Testis (tissue), 3 donors: Measurements from ENCODE around the gene DENND1A. TPM values are rescaled to one million over a fixed set of nuclear protein-coding genes. Genes with fewer than 3 reads are reported as not detected.

Experiments
- DNase-seq: peaks from one replicate; pipeline ENCODE4 v3.0.0-alpha.2; 2019
- H3K27ac ChIP-seq, 2 donors: fragments of 200-600 bp; sonication (generic); one replicate each; pipeline ENCODE4 v1.5.1; 2019
- H3K27me3 ChIP-seq: fragments of 200-600 bp; sonication (generic); one replicate; pipeline ENCODE4 v1.5.1; 2019
- H3K36me3 ChIP-seq: fragments of 200-600 bp; sonication (generic); one replicate; pipeline ENCODE4 v1.5.1; 2017; ENCODE audit warnings: low read depth; ENCODE audit errors: missing control alignments
- H3K4me1 ChIP-seq: fragments of 200-600 bp; sonication (generic); one replicate; pipeline ENCODE4 v1.5.1; 2019
- H3K4me3 ChIP-seq, 2 donors: fragments of 200-600 bp; sonication (generic); one replicate each; pipeline ENCODE4 v1.5.1; 2017 to 2019
- H3K9me3 ChIP-seq: fragments of 200-600 bp; sonication (generic); one replicate; pipeline ENCODE4 v1.5.1; 2017
- CTCF ChIP-seq, 3 experiments: fragments of 450-650 bp in 2 of 3; fragments of 200-600 bp in 1 of 3; sonication (generic) in 1 of 3; IDR thresholded peaks; one replicate each; pipeline ENCODE4 v1.5.1; 2016 to 2019; ENCODE audit warnings: antibody characterized with exemption in 3 of 3, mild to moderate bottlenecking in 2 of 3, moderate library complexity in 1 of 3
- POLR2A ChIP-seq: fragments of 450-650 bp; IDR thresholded peaks from one replicate; pipeline ENCODE4 v1.6.1; 2017; ENCODE audit warnings: antibody characterized with exemption, mild to moderate bottlenecking, moderate library complexity
- WGBS, 2 donors: methylation state at CpG; one replicate each; pipeline ENCODE4 v1.1.5; 2018; 5-methylcytosine and 5-hydroxymethylcytosine counted together
- intact Hi-C: fragments of 100-400 bp; cut with DNase I; formaldehyde crosslinking; loops from one replicate; pipeline ENCODE4 v1.15.1; 2023; ENCODE audit warnings: low total_unique reads
- polyA plus RNA-seq: library from polyadenylated mRNA; stranded (reverse); fragments of 350-450 nt; fragmentation: Illumina TruSeq; extraction: RNeasy Lipid Tissue Mini Kit (QIAGEN cat#74804); gene quantifications from one replicate; pipeline ENCODE4 v1.2.3, GENCODE V29; 2014; ENCODE audit warnings: low read depth, low replicate concordance; ENCODE audit not compliant: insufficient read depth
- total RNA-seq, 2 donors: library from RNA; depleted of rRNA; stranded (reverse); fragments of >200 nt; gene quantifications; one replicate each; pipeline ENCODE4 v1.2.3, GENCODE V29; 2016

Gene DENND1A
- total and polyA plus RNA-seq, 3 donors from 2014 or later: 20.3 to 47.4 (median 44.9) TPM

- WGBS, 2 donors: 86 to 87% methylated on average over 3 of the region's 3 CpGs
- Histone ChIP-seq H3K27me3 (no peaks in the 10 kb centered on the region), H3K36me3 (no peaks in the 10 kb centered on the region), H3K9me3 (no peaks in the 10 kb centered on the region), H3K4me3 (no peak overlapping the region), H3K27ac (no peak overlapping the region), H3K4me1 (peaks cover 6% of the 10 kb centered on the region)
- intact Hi-C loops: no loop called here
- no peak for DNase-seq
- TF ChIP-seq POLR2A (no peak), CTCF (IDR thresholded peaks at IDR 0.05) (no peak)
Observed at GRCh38 chr9:123691765-123692303, 238.1 kb downstream of the DENND1A start.

DNA sequence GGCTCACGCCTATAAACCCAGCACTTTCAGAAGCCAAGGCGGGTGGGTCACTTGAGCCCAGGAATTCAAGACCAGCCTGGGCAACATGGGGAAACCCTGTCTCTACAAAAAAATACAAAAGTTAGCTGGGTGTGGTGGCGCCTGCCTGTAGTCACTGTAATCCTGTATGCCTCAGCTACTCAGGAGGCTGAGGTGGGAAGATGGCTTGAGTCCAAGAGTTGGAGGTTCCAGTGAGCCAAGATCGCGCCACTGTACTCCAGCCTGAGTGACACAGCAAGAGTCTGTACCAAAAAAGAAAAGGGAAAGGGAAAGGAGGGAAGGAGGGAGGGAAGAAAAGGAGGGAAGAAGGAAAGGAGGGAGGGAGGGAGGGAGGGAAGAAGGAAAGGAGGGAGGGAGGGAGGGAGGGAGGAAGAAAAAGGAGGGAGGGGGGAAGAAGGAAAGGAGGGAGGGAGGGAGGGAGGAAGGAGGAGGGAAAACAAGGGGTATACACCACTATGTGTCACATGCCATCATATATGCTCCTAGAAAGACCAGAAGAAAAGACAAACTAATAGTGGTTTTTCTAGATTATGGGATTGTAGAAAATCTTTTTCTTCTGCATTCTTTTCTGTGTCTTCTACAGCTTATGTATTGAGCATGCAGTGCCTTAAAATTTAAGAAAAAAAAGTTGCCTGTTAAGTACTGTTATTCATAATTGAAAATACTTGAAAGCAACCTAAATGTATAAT is 240.1 kb downstream of the DENND1A start:
- WGBS, 2 donors: 93 to 96% methylated on average over 5 of the region's 5 CpGs
- no peak for DNase-seq
- H3K36me3 ChIP-seq: no peaks in the 10 kb centered on the region

DNA sequence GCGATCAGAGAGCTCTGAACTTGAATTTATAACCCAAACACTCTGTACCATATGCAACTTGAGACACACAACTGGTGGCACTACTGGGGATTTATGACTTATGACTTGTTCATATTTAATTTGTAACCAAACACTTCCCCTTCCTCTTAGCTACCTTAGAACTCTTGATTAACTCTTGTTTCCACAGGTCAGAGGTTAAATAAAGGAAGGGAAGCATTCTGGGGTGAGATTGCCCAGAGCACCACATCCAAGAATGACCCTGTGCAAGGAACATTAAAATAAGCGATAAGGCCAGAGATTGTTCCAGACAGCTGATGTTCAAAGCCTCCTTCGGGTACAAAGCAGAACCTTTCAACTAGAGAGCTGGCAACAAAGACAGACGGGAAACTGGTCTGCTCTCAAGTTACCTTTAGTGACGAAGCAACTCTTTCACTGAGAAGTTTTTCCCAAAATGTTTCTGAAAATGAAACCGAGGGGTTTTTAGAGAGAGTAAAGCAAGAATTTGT is 242.6 kb downstream of the DENND1A start:
- no peaks in the 10 kb centered on the region for H3K36me3 ChIP-seq
- no peak overlapping the region for H3K4me3 ChIP-seq
- WGBS, 2 donors: 48 to 55% methylated on average over 6 of the region's 6 CpGs
- TF ChIP-seq POLR2A (no peak), CTCF (IDR thresholded peaks at IDR 0.05) (no peak)
- peaks cover 13% of the 10 kb centered on the region for H3K4me1 ChIP-seq
- no peak overlapping the region for H3K27ac ChIP-seq
- no peaks in the 10 kb centered on the region for H3K27me3 ChIP-seq
- H3K9me3 ChIP-seq: no peaks in the 10 kb centered on the region
- intact Hi-C loops: no loop called here
- no peak for DNase-seq

More for the DNA sequence above, 240.1 kb downstream of the DENND1A start:
- Histone ChIP-seq H3K9me3 (no peaks in the 10 kb centered on the region), H3K4me1 (peaks cover 13% of the 10 kb centered on the region), H3K27ac (no peak overlapping the region), H3K27me3 (no peaks in the 10 kb centered on the region), H3K4me3 (no peak overlapping the region)
- intact Hi-C loops: no loop called here
- TF ChIP-seq POLR2A (no peak), CTCF (IDR thresholded peaks at IDR 0.05) (no peak)

- TF ChIP-seq CTCF (IDR thresholded peaks at IDR 0.05): no peak
- Histone ChIP-seq H3K4me1 (peaks cover 13% of the 10 kb centered on the region), H3K4me3 (no peak overlapping the region), H3K27me3 (no peaks in the 10 kb centered on the region), H3K9me3 (no peaks in the 10 kb centered on the region), H3K36me3 (no peaks in the 10 kb centered on the region), H3K27ac (no peak overlapping the region)
- WGBS, 2 donors: 87 to 89% methylated on average over 3 of the region's 3 CpGs
- DNase-seq: no peak
- intact Hi-C loops: no loop called here
Observed at GRCh38 chr9:123686829-123687192, 243.1 kb downstream of the DENND1A start.
